IMR-90 (cell line): ENCODE results near the gene EGFR. TPM values are rescaled to one million over a fixed set of nuclear protein-coding genes. Genes with fewer than 3 reads are reported as not detected.
A peak's percentile ranks its signal among the peaks of the same experiment; 100 is the strongest.

Experiments used
- ATAC-seq: fragments of 200-7000 bp; cut with Tn5 transposase; 2 replicates; pipeline ENCODE4 v1.9.1; 2020; ENCODE audit warnings: low read depth, mild to moderate bottlenecking, moderate library complexity
- BruUV-seq: library from RNA; stranded (reverse); fragments of 400-500 nt; replicated peaks from 2 replicates; lab custom pipeline; 2021; lab: Mats Ljungman, UMichigan
- CTCF ChIA-PET: fragments of 300-600 bp; formaldehyde crosslinking; extraction: SDS; loops from one replicate; lab custom pipeline; 2021; ENCODE audit warnings: antibody characterized with exemption; lab: Yijun Ruan, JAX
- POLR2A ChIA-PET: fragments of 300-600 bp; sonication (Branson Sonifier 250); formaldehyde crosslinking; loops from one replicate; lab custom pipeline; 2022; ENCODE audit warnings: antibody characterized with exemption; ENCODE audit not compliant: unreplicated experiment; lab: Charles Lee
- DNase-seq: peaks from one replicate; pipeline ENCODE4 v3.0.0; 2013
- H2AFZ ChIP-seq: replicated peaks from 2 replicates; pipeline ENCODE3; 2013; ENCODE audit warnings: low read length, mild to moderate bottlenecking; ENCODE audit not compliant: poor library complexity
- H2AK5ac ChIP-seq: 2 replicates; pipeline ENCODE4 v1.6.1; 2013; ENCODE audit warnings: low read depth, low read length, inconsistent platforms
- H2AK9ac ChIP-seq: replicated peaks from 2 replicates; pipeline ENCODE3; 2013; ENCODE audit warnings: mild to moderate bottlenecking, low read depth, low read length, moderate library complexity; ENCODE audit not compliant: poor library complexity
- H2BK120ac ChIP-seq: 2 replicates; pipeline ENCODE4 v1.6.1; 2013; ENCODE audit warnings: low read depth, low read length, inconsistent platforms
- H2BK15ac ChIP-seq: 3 replicates; pipeline ENCODE4 v1.6.1; 2013; ENCODE audit warnings: low read depth, low read length, inconsistent platforms
- H2BK20ac ChIP-seq: 2 replicates; pipeline ENCODE4 v1.6.1; 2013; ENCODE audit warnings: low read depth, mild to moderate bottlenecking, inconsistent platforms, low read length, moderate library complexity
- H2BK5ac ChIP-seq: 2 replicates; pipeline ENCODE4 v1.6.1; 2013; ENCODE audit warnings: mild to moderate bottlenecking, low read depth, low read length, inconsistent platforms; ENCODE audit not compliant: poor library complexity, severe bottlenecking
- H3K14ac ChIP-seq: replicated peaks from 2 replicates; pipeline ENCODE4 v1.6.1; 2013; ENCODE audit warnings: low read depth, low read length, inconsistent platforms
- H3K18ac ChIP-seq: 2 replicates; pipeline ENCODE4 v1.6.1; 2013; ENCODE audit warnings: low read depth, low read length, control low read depth
- H3K23ac ChIP-seq: 2 replicates; pipeline ENCODE4 v1.6.1; 2013; ENCODE audit warnings: low read depth, low read length, inconsistent platforms
- H3K27ac ChIP-seq: 2 replicates; pipeline ENCODE4 v1.5.1; 2013; ENCODE audit warnings: mild to moderate bottlenecking, control low read depth, low read length; ENCODE audit not compliant: insufficient read depth
- H3K27me3 ChIP-seq: 2 replicates; pipeline ENCODE4 v1.6.1; 2013; ENCODE audit warnings: low read length; ENCODE audit not compliant: control insufficient read depth, insufficient read depth
- H3K36me3 ChIP-seq: 2 replicates; pipeline ENCODE4 v1.6.1; 2013; ENCODE audit warnings: low read length, mixed read lengths; ENCODE audit not compliant: control insufficient read depth, insufficient read depth
- H3K4ac ChIP-seq: 2 replicates; pipeline ENCODE4 v1.6.1; 2013; ENCODE audit warnings: low read depth, low read length, inconsistent platforms
- H3K4me1 ChIP-seq: 2 replicates; pipeline ENCODE4 v1.6.1; 2013; ENCODE audit warnings: low read length, mixed read lengths; ENCODE audit not compliant: control insufficient read depth, insufficient read depth
- H3K4me2 ChIP-seq: 2 replicates; pipeline ENCODE4 v1.6.1; 2013; ENCODE audit warnings: low read depth, mild to moderate bottlenecking, control low read depth, low read length, moderate library complexity
- H3K4me3 ChIP-seq: 2 replicates; pipeline ENCODE4 v1.5.1; 2013; ENCODE audit warnings: low read depth, mild to moderate bottlenecking, control low read depth, low read length, moderate library complexity; ENCODE audit not compliant: insufficient read depth
- H3K56ac ChIP-seq: 2 replicates; pipeline ENCODE4 v1.6.1; 2013; ENCODE audit warnings: low read length, inconsistent platforms; ENCODE audit not compliant: insufficient read depth; ENCODE audit errors: extremely low read depth
- H3K79me1 ChIP-seq, 2 experiments: 2 replicates each; pipeline ENCODE4 v1.6.1; 2013; ENCODE audit warnings: low read length in 2 of 2, inconsistent platforms in 1 of 2, low read depth in 1 of 2
- H3K9ac ChIP-seq: 2 replicates; pipeline ENCODE4 v1.6.1; 2013; ENCODE audit warnings: low read depth, low read length, control low read depth
- H3K9me1 ChIP-seq: 2 replicates; pipeline ENCODE4 v1.6.1; 2013; ENCODE audit warnings: low read length, inconsistent platforms; ENCODE audit not compliant: insufficient read depth
- H3K9me3 ChIP-seq: 2 replicates; pipeline ENCODE4 v1.6.1; 2013; ENCODE audit warnings: low read length; ENCODE audit not compliant: control insufficient read depth, insufficient read depth
- H4K20me1 ChIP-seq: 2 replicates; pipeline ENCODE4 v1.6.1; 2013; ENCODE audit warnings: low read length, inconsistent platforms; ENCODE audit not compliant: insufficient read depth
- H4K5ac ChIP-seq: 2 replicates; pipeline ENCODE4 v1.6.1; 2013; ENCODE audit warnings: mild to moderate bottlenecking, low read depth, low read length, control low read depth
- H4K8ac ChIP-seq, 2 experiments: 2 replicates each; pipeline ENCODE4 v1.6.1; 2013; ENCODE audit warnings: low read depth in 2 of 2, low read length in 2 of 2, control low read depth in 1 of 2, inconsistent platforms in 1 of 2
- H4K91ac ChIP-seq: 2 replicates; pipeline ENCODE4 v1.6.1; 2013; ENCODE audit warnings: low read depth, low read length, inconsistent platforms; ENCODE audit not compliant: insufficient read depth
- BHLHE40 ChIP-seq: fragments of 150-350 bp; IDR thresholded peaks from 2 replicates; pipeline ENCODE4 v1.6.1; 2016; ENCODE audit warnings: mild to moderate bottlenecking, low read depth, low read length
- ELK1 ChIP-seq: fragments of 150-350 bp; IDR thresholded peaks from 2 replicates; pipeline ENCODE4 v1.6.1; 2016; ENCODE audit warnings: low read depth, mild to moderate bottlenecking, low read length, moderate library complexity, borderline replicate concordance
- USF2 ChIP-seq: fragments of 150-350 bp; IDR thresholded peaks from 2 replicates; pipeline ENCODE4 v1.6.1; 2017; ENCODE audit warnings: mild to moderate bottlenecking, antibody characterized with exemption, low read length, low read depth
- WGBS, 2 experiments: methylation state at CpG; one replicate each; pipeline versions ENCODE4 v1.1.5 to v1.1.7; 2013; ENCODE audit warnings: missing lambda C conversion rate in 2 of 2; ENCODE audit not compliant: insufficient read length in 1 of 2; ENCODE audit errors: extremely low coverage in 2 of 2; 5-methylcytosine and 5-hydroxymethylcytosine counted together
- dilution Hi-C: fragments of 300-500 bp; cut with HindIII; formaldehyde crosslinking; loops from one replicate; pipeline ENCODE4 v1.14.3; 2018; ENCODE audit warnings: low sequenced_read_pairs; ENCODE audit not compliant: unreplicated experiment
- in situ Hi-C: fragments of 300-500 bp; cut with MboI; formaldehyde crosslinking; loops from 3 replicates; pipeline ENCODE4 v1.14.3; 2019; ENCODE audit warnings: low sequenced_read_pairs, inconsistent platforms, mixed read lengths
- intact Hi-C: fragments of 100-400 bp; cut with micrococcal nuclease; formaldehyde crosslinking; loops from 2 replicates; pipeline ENCODE4 v1.10.0; 2022
- polyA plus RNA-seq, 3 experiments: library from polyadenylated mRNA; depleted of rRNA; stranded (reverse); fragments of >200 nt; gene quantifications; 2 replicates each; pipeline ENCODE4 v1.2.3, GENCODE V29; 2012; ENCODE audit warnings: low replicate concordance in 1 of 3
- total RNA-seq: library from RNA; depleted of rRNA; stranded (reverse); fragments of >200 nt; gene quantifications from 2 replicates; pipeline ENCODE4 v1.2.3, GENCODE V29; 2012

Gene EGFR
- total and polyA plus RNA-seq, 2 of the 4 experiments (the other 2 are of a cell fraction), result 36.9 to 60.4 TPM

- Histone ChIP-seq H2BK15ac (no peak overlapping the region), H3K4me3 (no peak overlapping the region), H3K36me3 (peaks cover 45% of the 10 kb centered on the region), H4K5ac (no peak overlapping the region), H3K23ac (0 out of 2 replicates have a peak overlapping the region, but pooled peaks have one; percentile 7), H2AK5ac (no peak overlapping the region; the same call in 1 of the 2 replicates), H2BK20ac (no peak overlapping the region), H3K4ac (peak overlapping the region; percentile 78), H4K20me1 (peaks cover 12% of the 10 kb centered on the region), H3K56ac (no peak overlapping the region), H3K27ac (peak overlapping the region; percentile 61; the same call in 1 of the 2 replicates), H4K8ac (peak overlapping the region in 1 of 2 experiments; percentile 80; a peak in 2 of 4 replicates), H3K9me1 (peaks cover 28% of the 10 kb centered on the region), H4K91ac (no peak overlapping the region), H3K79me1 (peaks cover 11 to 63% of the 10 kb centered on the region in 2 experiments), H3K4me1 (peaks cover 9% of the 10 kb centered on the region), H3K9ac (no peak overlapping the region), H2BK5ac (peak overlapping the region; percentile 37), H2BK120ac (no peak overlapping the region), H3K9me3 (no peaks in the 10 kb centered on the region), H2AFZ (no peak overlapping the region), H3K27me3 (no peaks in the 10 kb centered on the region), H2AK9ac (no peak overlapping the region), H3K4me2 (no peak overlapping the region), H3K14ac (no peak overlapping the region; the same call in 1 of the 2 replicates), H3K18ac (peak overlapping the region; percentile 30; the same call in 1 of the 2 replicates)
- TF ChIP-seq BHLHE40, result no peak
- TF ChIP-seq ELK1, result no peak
- peak; percentile 12; the same call in 1 of the 2 replicates for TF ChIP-seq USF2
- no TSS peak for BruUV-seq
- WGBS, 2 experiments, result no CpG with 5 or more reads among the region's 1 CpG
- intact Hi-C loops, result loop anchor here (10.0 kb wide), 1 partner anchor 425 kb away; no protein-coding TSS in a partner anchor
- POLR2A ChIA-PET, result no interaction called here
- CTCF ChIA-PET, result no interaction called here
- peak; percentile 22 for DNase-seq
- peak; percentile 57 for ATAC-seq
- dilution Hi-C loops, result no loop called here
- in situ Hi-C loops, result no loop called here
These were observed 180.6 kb downstream of the EGFR start for GRCh38 chr7:55199418-55199817.
